CD4-positive, CD25-positive, alpha-beta regulatory T cell (primary cell): Measurements from ENCODE around the gene OTOG. TPM values are rescaled to one million over a fixed set of nuclear protein-coding genes. Genes with fewer than 3 reads are reported as not detected.

Experiments used
- ATAC-seq, 2 donors: fragments of 150-1000 bp; cut with Tn5 transposase; one replicate each; pipeline ENCODE4 v1.10.0; 2021; ENCODE audit warnings: low read depth in 2 of 2, moderate number of reproducible peaks in 2 of 2, moderate library complexity in 1 of 2
- DNase-seq, 3 donors: peaks; one replicate each; pipeline versions ENCODE4 v3.0.0 to v3.0.0-alpha.2; 2012 to 2022; ENCODE audit warnings: mixed read lengths in 1 of 3
- H3K27ac ChIP-seq: one replicate; pipeline ENCODE4 v1.7.0; 2013; ENCODE audit warnings: mild to moderate bottlenecking, low read length; ENCODE audit not compliant: insufficient read depth, poor library complexity, severe bottlenecking
- H3K27me3 ChIP-seq: one replicate; pipeline ENCODE4 v1.7.0; 2013; ENCODE audit warnings: low read length; ENCODE audit not compliant: control insufficient read depth, insufficient read depth
- H3K36me3 ChIP-seq: one replicate; pipeline ENCODE4 v1.7.0; 2013; ENCODE audit warnings: mild to moderate bottlenecking, low read length, moderate library complexity; ENCODE audit not compliant: control insufficient read depth, insufficient read depth
- H3K4me1 ChIP-seq: 2 replicates; pipeline ENCODE4 v1.7.0; 2013; ENCODE audit warnings: mild to moderate bottlenecking, low read length; ENCODE audit not compliant: insufficient read depth, control insufficient read depth, poor library complexity, severe bottlenecking
- H3K4me3 ChIP-seq: one replicate; pipeline ENCODE4 v1.7.0; 2013; ENCODE audit warnings: low read depth, mild to moderate bottlenecking, low read length, moderate library complexity
- H3K9me3 ChIP-seq, 2 experiments: 1 replicate in 1 of 2; 2 replicates in 1 of 2; pipeline ENCODE4 v1.7.0; 2013; ENCODE audit warnings: low read length in 2 of 2, mild to moderate bottlenecking in 1 of 2, moderate library complexity in 1 of 2; ENCODE audit not compliant: control insufficient read depth in 2 of 2
- H3K27ac Mint-ChIP-seq, 3 donors: one replicate each; pipeline ENCODE4 v1.8.0; 2020 to 2022; ENCODE audit warnings: mild to moderate bottlenecking in 3 of 3, mixed read lengths in 3 of 3, moderate library complexity in 2 of 3
- H3K27me3 Mint-ChIP-seq: one replicate; pipeline ENCODE4 v1.8.0; 2022; ENCODE audit warnings: mild to moderate bottlenecking, mixed read lengths
- H3K36me3 Mint-ChIP-seq: one replicate; pipeline ENCODE4 v1.8.0; 2020; ENCODE audit warnings: mixed read lengths
- H3K4me1 Mint-ChIP-seq, 4 donors: one replicate each; pipeline ENCODE4 v1.8.0; 2020 to 2022; ENCODE audit warnings: mixed read lengths in 4 of 4, mild to moderate bottlenecking in 1 of 4
- H3K4me3 Mint-ChIP-seq, 4 donors: one replicate each; pipeline ENCODE4 v1.8.0; 2020 to 2022; ENCODE audit warnings: mild to moderate bottlenecking in 4 of 4, mixed read lengths in 4 of 4, moderate library complexity in 3 of 4
- H3K9me3 Mint-ChIP-seq, 7 donors: one replicate each; pipeline ENCODE4 v1.8.0; 2020 to 2022; ENCODE audit warnings: mixed read lengths in 7 of 7, mild to moderate bottlenecking in 3 of 7, moderate library complexity in 2 of 7
- polyA plus RNA-seq, 4 donors: library from polyadenylated mRNA; unstranded; fragments of 300-500 nt; fragmentation: Illumina TruSeq; gene quantifications; one replicate each; pipeline ENCODE4 v1.2.3, GENCODE V29; 2021
- total RNA-seq: library from RNA; stranded (reverse); gene quantifications from one replicate; pipeline ENCODE4 v1.2.3, GENCODE V29; 2022

OTOG gene
- total and polyA plus RNA-seq, 5 donors from 2014 or later, result not detected

- no peaks in the 10 kb centered on the region for H3K36me3 Mint-ChIP-seq
- DNase-seq, result no peak
- peaks cover 0 to 11% (median 0%) of the 10 kb centered on the region in 7 donors for H3K9me3 Mint-ChIP-seq
- H3K27ac Mint-ChIP-seq, result no peak overlapping the region
- Histone ChIP-seq H3K4me3 (no peak overlapping the region), H3K36me3 (no peaks in the 10 kb centered on the region), H3K9me3 (no peaks in the 10 kb centered on the region), H3K27me3 (no peaks in the 10 kb centered on the region), H3K4me1 (no peaks in the 10 kb centered on the region), H3K27ac (no peak overlapping the region)
- H3K4me3 Mint-ChIP-seq, result no peak overlapping the region
- H3K27me3 Mint-ChIP-seq, result peaks cover 7% of the 10 kb centered on the region
- ATAC-seq, result no peak
- no peaks in the 10 kb centered on the region for H3K4me1 Mint-ChIP-seq
Observed at GRCh38 chr11:17643506-17644405, 96.7 kb downstream of the OTOG start.

- peaks cover 0 to 11% (median 0%) of the 10 kb centered on the region in 7 donors for H3K9me3 Mint-ChIP-seq
Observed at GRCh38 chr11:17645190-17645970, 98.3 kb downstream of the OTOG start.

GRCh38 chr11:17646451-17647145 is 99.5 kb downstream of the OTOG start:
- no peaks in the 10 kb centered on the region for H3K9me3 ChIP-seq

More at GRCh38 chr11:17645190-17645970, 98.3 kb downstream of the OTOG start:
- H3K27ac ChIP-seq, result no peak overlapping the region
- H3K36me3 ChIP-seq, result no peaks in the 10 kb centered on the region
- no peak overlapping the region for H3K4me3 ChIP-seq
- no peak for ATAC-seq
- Mint-ChIP-seq H3K36me3 (no peaks in the 10 kb centered on the region), H3K27me3 (peaks cover 14% of the 10 kb centered on the region), H3K27ac (no peak overlapping the region), H3K4me3 (no peak overlapping the region), H3K4me1 (no peaks in the 10 kb centered on the region)
- no peak for DNase-seq
- H3K4me1 ChIP-seq, result no peaks in the 10 kb centered on the region
- H3K27me3 ChIP-seq, result peaks cover 3% of the 10 kb centered on the region
- H3K9me3 ChIP-seq, result no peaks in the 10 kb centered on the region

GRCh38 chr11:17648528-17648927 is 101.5 kb downstream of the OTOG start:
- peaks cover 14% of the 10 kb centered on the region for H3K27me3 Mint-ChIP-seq
- no peaks in the 10 kb centered on the region for H3K4me1 Mint-ChIP-seq
- Histone ChIP-seq H3K36me3 (no peaks in the 10 kb centered on the region), H3K27ac (no peak overlapping the region), H3K9me3 (no peaks in the 10 kb centered on the region), H3K27me3 (peaks cover 7% of the 10 kb centered on the region), H3K4me1 (no peaks in the 10 kb centered on the region), H3K4me3 (no peak overlapping the region)
- peak overlapping the region in 1 of 4 donors; percentile 29 for H3K4me3 Mint-ChIP-seq
- no peak for ATAC-seq
- no peak for DNase-seq
- peaks cover 0 to 11% (median 0%) of the 10 kb centered on the region in 7 donors for H3K9me3 Mint-ChIP-seq
- H3K36me3 Mint-ChIP-seq, result no peaks in the 10 kb centered on the region
- H3K27ac Mint-ChIP-seq, result no peak overlapping the region

More at GRCh38 chr11:17646451-17647145, 99.5 kb downstream of the OTOG start:
- H3K27ac Mint-ChIP-seq, result no peak overlapping the region
- peaks cover 14% of the 10 kb centered on the region for H3K27me3 Mint-ChIP-seq
- H3K36me3 Mint-ChIP-seq, result no peaks in the 10 kb centered on the region
- ATAC-seq, result no peak
- Histone ChIP-seq H3K4me1 (no peaks in the 10 kb centered on the region), H3K4me3 (no peak overlapping the region), H3K27me3 (peaks cover 7% of the 10 kb centered on the region), H3K27ac (no peak overlapping the region), H3K36me3 (no peaks in the 10 kb centered on the region)
- no peaks in the 10 kb centered on the region for H3K4me1 Mint-ChIP-seq
- no peak overlapping the region for H3K4me3 Mint-ChIP-seq
- H3K9me3 Mint-ChIP-seq, result peaks cover 0 to 11% (median 0%) of the 10 kb centered on the region in 7 donors
- no peak for DNase-seq

GRCh38 chr11:17649261-17649660 is 102.2 kb downstream of the OTOG start:
- no peak for ATAC-seq
- Mint-ChIP-seq H3K27me3 (peaks cover 16% of the 10 kb centered on the region), H3K4me3 (no peak overlapping the region), H3K36me3 (no peaks in the 10 kb centered on the region), H3K9me3 (peaks cover 0 to 14% (median 0%) of the 10 kb centered on the region in 7 donors), H3K27ac (no peak overlapping the region), H3K4me1 (no peaks in the 10 kb centered on the region)
- no peaks in the 10 kb centered on the region for H3K4me1 ChIP-seq
- peaks cover 7% of the 10 kb centered on the region for H3K27me3 ChIP-seq
- no peaks in the 10 kb centered on the region for H3K36me3 ChIP-seq
- no peak for DNase-seq
- H3K4me3 ChIP-seq, result no peak overlapping the region
- no peaks in the 10 kb centered on the region for H3K9me3 ChIP-seq
- no peak overlapping the region for H3K27ac ChIP-seq

- Histone ChIP-seq H3K4me1 (no peaks in the 10 kb centered on the region), H3K9me3 (peaks cover 0 to 2% of the 10 kb centered on the region in 2 experiments), H3K27ac (no peak overlapping the region), H3K4me3 (no peak overlapping the region), H3K36me3 (no peaks in the 10 kb centered on the region), H3K27me3 (peaks cover 7% of the 10 kb centered on the region)
- H3K4me1 Mint-ChIP-seq, result no peaks in the 10 kb centered on the region
- H3K36me3 Mint-ChIP-seq, result no peaks in the 10 kb centered on the region
- no peak for DNase-seq
- no peak overlapping the region for H3K4me3 Mint-ChIP-seq
- H3K27ac Mint-ChIP-seq, result no peak overlapping the region
- ATAC-seq, result no peak
- peaks cover 20% of the 10 kb centered on the region for H3K27me3 Mint-ChIP-seq
- peaks cover 0 to 18% (median 0%) of the 10 kb centered on the region in 7 donors for H3K9me3 Mint-ChIP-seq
Observed at GRCh38 chr11:17649696-17650095, 102.6 kb downstream of the OTOG start.

- Histone ChIP-seq H3K4me3 (no peak overlapping the region), H3K27me3 (peaks cover 7% of the 10 kb centered on the region), H3K4me1 (no peaks in the 10 kb centered on the region), H3K27ac (no peak overlapping the region), H3K9me3 (peaks cover 2 to 6% of the 10 kb centered on the region in 2 experiments), H3K36me3 (no peaks in the 10 kb centered on the region)
- no peaks in the 10 kb centered on the region for H3K36me3 Mint-ChIP-seq
- ATAC-seq (no peak), DNase-seq (no peak)
- H3K9me3 Mint-ChIP-seq, result peaks cover 0 to 19% (median 3%) of the 10 kb centered on the region in 7 donors
- no peak overlapping the region for H3K4me3 Mint-ChIP-seq
- H3K27ac Mint-ChIP-seq, result no peak overlapping the region
- peaks cover 26% of the 10 kb centered on the region for H3K27me3 Mint-ChIP-seq
- no peaks in the 10 kb centered on the region for H3K4me1 Mint-ChIP-seq
Observed at GRCh38 chr11:17650127-17650911, 103.3 kb downstream of the OTOG start.
